Right ventricle myocardium superior (tissue), 1 donor: ENCODE measurements around the gene CPN1. TPM values are rescaled to one million over a fixed set of nuclear protein-coding genes. Genes with fewer than 3 reads are reported as not detected.
"Not testable (repeated sequence)": the region's sequence is repeated elsewhere in the genome, so short reads cannot be mapped to it uniquely, and the experiment has no call there.

Experiments used
- ATAC-seq: fragments of 200-7000 bp; cut with Tn5 transposase; one replicate; pipeline ENCODE4 v1.9.1; 2020; ENCODE audit warnings: mild to moderate bottlenecking; ENCODE audit not compliant: poor library complexity
- DNase-seq: peaks from one replicate; pipeline ENCODE4 v3.0.0-alpha.2; 2020
- intact Hi-C: fragments of 100-400 bp; cut with DNase I; formaldehyde crosslinking; loops from one replicate; pipeline ENCODE4 v1.11.2; 2022
- long read RNA-seq: library from polyadenylated mRNA; unstranded; transcript quantifications from one replicate; pipeline ENCODE4 v2.0.0, GENCODE V29; 2021
- total RNA-seq: library from RNA; stranded (reverse); fragmentation: NEBNext Ultra II Directional; extraction: Animal tissue kit (Norgen Biotek cat#: 25700); gene quantifications from one replicate; pipeline ENCODE4 v1.2.1, GENCODE V29; 2021
- donor health status: DM: no; HTN: yes; CAD: no; lungs with severe emphysema.

Gene CPN1
- total RNA-seq: not detected
- long read RNA-seq: 0 reads

DNA sequence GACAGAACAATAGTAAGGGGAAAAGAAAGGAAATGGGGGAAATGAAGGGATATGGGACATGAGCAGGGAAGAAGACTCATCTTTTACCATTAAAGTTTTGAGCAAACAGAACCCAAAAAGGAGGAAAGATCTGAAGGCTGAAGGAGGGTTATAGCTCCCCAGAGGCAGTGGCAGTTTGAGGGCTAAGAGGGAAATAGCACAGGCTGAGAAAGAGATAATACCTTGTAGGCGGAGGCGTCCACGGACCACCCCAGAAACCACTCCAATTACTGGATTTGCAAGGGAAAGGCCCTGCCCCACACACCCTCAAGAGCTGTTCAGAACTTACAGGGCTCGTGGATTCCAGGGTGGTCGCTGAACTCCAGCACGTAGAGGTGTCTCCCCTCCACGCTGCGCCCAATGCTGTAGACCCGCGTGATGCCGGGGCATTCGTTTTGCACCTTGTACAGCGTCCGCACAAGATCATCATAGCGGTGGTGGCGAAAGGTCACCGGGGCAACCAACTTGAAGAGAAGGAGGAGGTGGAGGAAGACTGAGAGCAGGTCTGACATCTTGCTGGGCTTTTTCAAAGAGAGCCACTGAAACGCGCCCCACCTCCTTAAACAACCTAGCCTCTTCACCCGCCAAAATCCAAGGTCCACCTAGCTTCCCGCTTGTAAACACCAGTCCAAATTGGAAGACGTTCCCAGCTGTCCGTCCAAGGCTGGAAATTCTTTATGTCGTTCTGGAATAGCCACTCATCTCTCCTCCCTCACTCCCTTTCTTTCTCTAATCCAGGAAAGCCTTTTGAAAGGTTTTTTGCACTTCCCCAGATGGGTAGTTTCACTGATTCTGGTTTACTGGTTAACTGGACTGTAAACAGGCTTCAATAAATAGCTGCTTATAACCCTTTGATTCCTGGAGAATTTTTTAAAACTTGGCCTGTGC lies at the start of gene CPN1:
Gene CPN1 (minus strand): TSS at position 795 of the 927 bp plus-strand sequence. CDS start 244 bp downstream, at position 551.
- intact Hi-C loops: no loop called here
- ATAC-seq: no peak
- DNase-seq: no peak

DNA sequence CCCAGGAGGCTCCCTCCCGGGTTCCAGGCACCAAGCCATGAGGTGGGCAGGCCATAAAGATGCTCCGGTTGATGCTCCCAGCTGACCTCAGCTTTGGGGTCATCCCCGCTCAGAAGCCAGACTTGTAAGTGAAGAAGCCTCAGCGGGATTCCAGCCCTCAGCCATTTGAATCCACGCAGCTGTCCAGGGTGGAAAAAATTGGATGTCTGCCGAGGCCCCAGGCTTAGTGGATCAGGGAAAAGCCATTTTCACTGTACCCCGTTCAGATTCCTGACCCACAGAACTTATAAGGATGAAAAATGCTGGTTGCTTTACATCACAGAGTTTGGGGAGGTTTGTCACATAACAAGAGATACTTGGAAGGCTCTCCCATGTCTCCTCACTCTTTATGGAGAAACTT lies 49.2 kb upstream of the CPN1 start:
- no peak for DNase-seq
- intact Hi-C loops: no loop called here
- ATAC-seq: no peak

- ATAC-seq (peak; percentile 38), DNase-seq (peak; percentile 40)
- intact Hi-C loops: no loop called here
Measured at GRCh38 chr10:100129424-100129823, 47.8 kb upstream of the CPN1 start.

GRCh38 chr10:100128951-100129350 lies 47.3 kb upstream of the CPN1 start:
- DNase-seq (no peak), ATAC-seq (no peak)
- intact Hi-C loops: no loop called here

GRCh38 chr10:100125335-100125734 lies 43.7 kb upstream of the CPN1 start:
- ATAC-seq, intact Hi-C loops, DNase-seq: not testable (repeated sequence)

GRCh38 chr10:100124097-100124496 lies 42.4 kb upstream of the CPN1 start:
- DNase-seq: no peak
- intact Hi-C loops: no loop called here
- ATAC-seq: no peak

GRCh38 chr10:100122780-100123179 lies 41.1 kb upstream of the CPN1 start:
- DNase-seq: no peak
- no peak for ATAC-seq
- intact Hi-C loops: no loop called here

GRCh38 chr10:100120550-100120949 lies 38.9 kb upstream of the CPN1 start:
- intact Hi-C loops: no loop called here
- ATAC-seq (no peak), DNase-seq (no peak)

GRCh38 chr10:100119726-100120125 lies 38.1 kb upstream of the CPN1 start:
- ATAC-seq (no peak), DNase-seq (no peak)
- intact Hi-C loops: no loop called here

- ATAC-seq (no peak), DNase-seq (no peak)
- intact Hi-C loops: no loop called here
Measured at GRCh38 chr10:100114976-100115770, 33.5 kb upstream of the CPN1 start.

DNA sequence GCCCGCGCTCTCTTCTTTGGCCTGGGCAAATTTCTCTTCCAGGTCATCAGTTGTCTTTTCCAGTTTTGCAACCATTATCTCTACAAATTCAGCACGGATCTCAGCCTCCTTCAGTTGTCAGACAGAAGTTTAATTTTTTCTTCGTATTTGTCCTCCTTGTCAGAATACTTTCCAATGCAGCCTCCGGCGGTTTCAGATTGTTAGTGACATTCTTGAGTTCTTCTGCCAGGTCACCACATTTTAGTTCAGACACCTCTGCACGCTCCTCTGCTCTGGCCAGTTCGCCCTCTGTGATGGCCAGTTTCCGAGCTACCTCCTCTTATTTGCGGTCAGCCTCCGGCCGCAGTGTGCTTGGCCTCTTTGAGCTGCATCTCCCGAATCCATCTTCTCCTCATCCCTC lies 32.8 kb upstream of the CPN1 start:
- no peak for ATAC-seq
- intact Hi-C loops: no loop called here

DNA sequence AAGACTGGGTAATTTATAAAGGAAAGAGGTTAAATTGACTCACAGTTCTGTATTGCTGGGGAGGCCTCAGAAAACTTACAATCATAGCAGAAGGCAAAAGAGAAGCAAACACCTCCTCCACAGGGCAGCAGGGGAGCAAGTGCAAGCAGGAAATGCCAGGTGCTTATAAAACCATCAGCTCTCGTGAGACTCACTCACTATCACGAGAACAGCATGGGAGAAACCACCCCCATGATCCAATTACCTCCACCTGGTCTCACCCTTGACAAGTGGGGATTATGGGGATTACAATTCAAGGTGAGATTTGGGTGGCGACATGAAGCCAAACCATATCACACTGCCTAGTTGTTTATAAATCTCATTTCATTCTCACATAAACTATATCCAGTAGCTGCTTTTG lies 28.0 kb upstream of the CPN1 start:
- intact Hi-C loops: no loop called here
- ATAC-seq: no peak
- no peak for DNase-seq

More for the DNA sequence above, 32.8 kb upstream of the CPN1 start:
- DNase-seq: no peak

- ATAC-seq (no peak), DNase-seq (no peak)
- intact Hi-C loops: no loop called here
Measured at GRCh38 chr10:100106865-100107264, 25.2 kb upstream of the CPN1 start.

GRCh38 chr10:100104300-100104699 lies 22.6 kb upstream of the CPN1 start:
- DNase-seq (no peak), ATAC-seq (no peak)
- intact Hi-C loops: no loop called here

GRCh38 chr10:100103581-100103980 lies 21.9 kb upstream of the CPN1 start:
- intact Hi-C loops: no loop called here
- DNase-seq (no peak), ATAC-seq (no peak)

DNA sequence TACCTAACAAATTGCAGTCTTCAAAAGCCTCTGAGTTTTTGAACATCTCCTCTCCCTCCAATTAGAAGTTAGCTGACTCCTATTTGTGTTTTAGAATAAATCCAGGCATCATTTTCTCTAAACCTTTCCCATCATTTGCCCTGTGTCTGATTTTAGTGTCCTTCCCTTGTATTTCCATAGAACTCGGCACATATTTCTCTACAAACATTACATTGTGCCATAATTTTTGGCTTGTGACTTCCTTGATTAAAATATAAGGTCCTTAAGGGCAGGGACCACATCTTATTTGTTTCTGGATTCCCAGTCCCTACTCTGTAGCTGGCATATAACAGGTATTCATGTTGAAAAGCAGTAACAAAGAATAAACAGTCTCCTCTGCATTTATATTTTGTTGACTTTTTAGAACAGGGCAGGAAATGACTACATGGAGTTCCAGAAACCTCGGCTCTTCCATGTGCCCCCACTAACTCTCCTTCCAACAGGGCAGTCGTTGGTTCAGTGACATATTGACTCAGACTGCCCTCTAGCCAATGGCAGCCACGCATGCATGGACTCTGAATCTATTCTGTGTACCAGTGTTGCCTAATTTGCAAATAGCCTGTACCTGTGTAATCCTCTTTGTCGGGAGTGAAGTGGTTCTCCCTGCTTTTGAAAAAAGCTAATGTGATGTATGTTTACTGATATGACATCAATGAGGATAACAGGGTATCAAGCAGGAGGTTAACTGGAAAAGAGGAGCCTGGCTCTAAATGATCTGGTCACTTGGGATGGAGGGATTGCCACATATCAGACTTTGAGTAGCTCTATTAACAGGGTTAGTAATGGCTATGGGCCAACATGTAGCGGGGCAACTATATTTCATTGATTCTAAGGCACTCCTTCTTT lies 19.8 kb upstream of the CPN1 start:
- intact Hi-C loops: no loop called here
- no peak for ATAC-seq

GRCh38 chr10:100100651-100101184 lies 19.0 kb upstream of the CPN1 start:
- no peak for DNase-seq
- no peak for ATAC-seq
- intact Hi-C loops: no loop called here

More for the DNA sequence above, 19.8 kb upstream of the CPN1 start:
- DNase-seq: no peak

GRCh38 chr10:100089241-100089640 lies 7.6 kb upstream of the CPN1 start:
- ATAC-seq: no peak
- no peak for DNase-seq
- intact Hi-C loops: no loop called here
